CD4-positive, CD25-positive, alpha-beta regulatory T cell (primary cell): ENCODE results near the gene SHISAL1. TPM values are rescaled to one million over a fixed set of nuclear protein-coding genes. Genes with fewer than 3 reads are reported as not detected.

Experiments
- ATAC-seq, 2 donors: fragments of 150-1000 bp; cut with Tn5 transposase; one replicate each; pipeline ENCODE4 v1.10.0; 2021; ENCODE audit warnings: low read depth in 2 of 2, moderate number of reproducible peaks in 2 of 2, moderate library complexity in 1 of 2
- DNase-seq, 3 donors: peaks; one replicate each; pipeline versions ENCODE4 v3.0.0 to v3.0.0-alpha.2; 2012 to 2022; ENCODE audit warnings: mixed read lengths in 1 of 3
- H3K27ac ChIP-seq: one replicate; pipeline ENCODE4 v1.7.0; 2013; ENCODE audit warnings: mild to moderate bottlenecking, low read length; ENCODE audit not compliant: insufficient read depth, poor library complexity, severe bottlenecking
- H3K27me3 ChIP-seq: one replicate; pipeline ENCODE4 v1.7.0; 2013; ENCODE audit warnings: low read length; ENCODE audit not compliant: control insufficient read depth, insufficient read depth
- H3K36me3 ChIP-seq: one replicate; pipeline ENCODE4 v1.7.0; 2013; ENCODE audit warnings: mild to moderate bottlenecking, low read length, moderate library complexity; ENCODE audit not compliant: control insufficient read depth, insufficient read depth
- H3K4me1 ChIP-seq: 2 replicates; pipeline ENCODE4 v1.7.0; 2013; ENCODE audit warnings: mild to moderate bottlenecking, low read length; ENCODE audit not compliant: insufficient read depth, control insufficient read depth, poor library complexity, severe bottlenecking
- H3K4me3 ChIP-seq: one replicate; pipeline ENCODE4 v1.7.0; 2013; ENCODE audit warnings: low read depth, mild to moderate bottlenecking, low read length, moderate library complexity
- H3K9me3 ChIP-seq, 2 experiments: 1 replicate in 1 of 2; 2 replicates in 1 of 2; pipeline ENCODE4 v1.7.0; 2013; ENCODE audit warnings: low read length in 2 of 2, mild to moderate bottlenecking in 1 of 2, moderate library complexity in 1 of 2; ENCODE audit not compliant: control insufficient read depth in 2 of 2
- H3K27ac Mint-ChIP-seq, 3 donors: one replicate each; pipeline ENCODE4 v1.8.0; 2020 to 2022; ENCODE audit warnings: mild to moderate bottlenecking in 3 of 3, mixed read lengths in 3 of 3, moderate library complexity in 2 of 3
- H3K27me3 Mint-ChIP-seq: one replicate; pipeline ENCODE4 v1.8.0; 2022; ENCODE audit warnings: mild to moderate bottlenecking, mixed read lengths
- H3K36me3 Mint-ChIP-seq: one replicate; pipeline ENCODE4 v1.8.0; 2020; ENCODE audit warnings: mixed read lengths
- H3K4me1 Mint-ChIP-seq, 4 donors: one replicate each; pipeline ENCODE4 v1.8.0; 2020 to 2022; ENCODE audit warnings: mixed read lengths in 4 of 4, mild to moderate bottlenecking in 1 of 4
- H3K4me3 Mint-ChIP-seq, 4 donors: one replicate each; pipeline ENCODE4 v1.8.0; 2020 to 2022; ENCODE audit warnings: mild to moderate bottlenecking in 4 of 4, mixed read lengths in 4 of 4, moderate library complexity in 3 of 4
- H3K9me3 Mint-ChIP-seq, 7 donors: one replicate each; pipeline ENCODE4 v1.8.0; 2020 to 2022; ENCODE audit warnings: mixed read lengths in 7 of 7, mild to moderate bottlenecking in 3 of 7, moderate library complexity in 2 of 7
- polyA plus RNA-seq, 4 donors: library from polyadenylated mRNA; unstranded; fragments of 300-500 nt; fragmentation: Illumina TruSeq; gene quantifications; one replicate each; pipeline ENCODE4 v1.2.3, GENCODE V29; 2021
- total RNA-seq: library from RNA; stranded (reverse); gene quantifications from one replicate; pipeline ENCODE4 v1.2.3, GENCODE V29; 2022

SHISAL1 gene
- total and polyA plus RNA-seq, 5 donors from 2014 or later: not detected

- DNase-seq (no peak), ATAC-seq (no peak)
- Histone ChIP-seq H3K36me3 (no peaks in the 10 kb centered on the region), H3K4me3 (no peak overlapping the region), H3K4me1 (no peaks in the 10 kb centered on the region), H3K27me3 (no peaks in the 10 kb centered on the region), H3K9me3 (no peaks in the 10 kb centered on the region), H3K27ac (no peak overlapping the region)
- H3K4me1 Mint-ChIP-seq: no peaks in the 10 kb centered on the region
- no peaks in the 10 kb centered on the region for H3K36me3 Mint-ChIP-seq
- H3K27me3 Mint-ChIP-seq: peaks cover 10% of the 10 kb centered on the region
- H3K27ac Mint-ChIP-seq: no peak overlapping the region
- H3K4me3 Mint-ChIP-seq: no peak overlapping the region
- H3K9me3 Mint-ChIP-seq: peaks cover 0 to 2% (median 0%) of the 10 kb centered on the region in 7 donors
Measured at GRCh38 chr22:44292521-44292920, 20.2 kb downstream of the SHISAL1 start.

- ATAC-seq: no peak
- DNase-seq: no peak
- no peaks in the 10 kb centered on the region for H3K27me3 ChIP-seq
Measured at GRCh38 chr22:44291674-44292360, 20.9 kb downstream of the SHISAL1 start.

GRCh38 chr22:44291265-44291664, 21.5 kb downstream of the SHISAL1 start:
- Histone ChIP-seq H3K9me3 (no peaks in the 10 kb centered on the region), H3K4me3 (no peak overlapping the region), H3K27me3 (no peaks in the 10 kb centered on the region), H3K27ac (no peak overlapping the region), H3K36me3 (no peaks in the 10 kb centered on the region), H3K4me1 (no peaks in the 10 kb centered on the region)
- DNase-seq (no peak), ATAC-seq (no peak)
- Mint-ChIP-seq H3K4me1 (no peaks in the 10 kb centered on the region), H3K4me3 (no peak overlapping the region), H3K27ac (no peak overlapping the region), H3K9me3 (peaks cover 0 to 2% (median 0%) of the 10 kb centered on the region in 7 donors), H3K27me3 (peaks cover 15% of the 10 kb centered on the region), H3K36me3 (no peaks in the 10 kb centered on the region)

More at GRCh38 chr22:44291674-44292360, 20.9 kb downstream of the SHISAL1 start:
- peaks cover 0 to 2% (median 0%) of the 10 kb centered on the region in 7 donors for H3K9me3 Mint-ChIP-seq
- Histone ChIP-seq H3K27ac (no peak overlapping the region), H3K36me3 (no peaks in the 10 kb centered on the region), H3K4me3 (no peak overlapping the region), H3K4me1 (no peaks in the 10 kb centered on the region), H3K9me3 (no peaks in the 10 kb centered on the region)
- H3K4me1 Mint-ChIP-seq: no peaks in the 10 kb centered on the region
- peaks cover 12% of the 10 kb centered on the region for H3K27me3 Mint-ChIP-seq
- no peak overlapping the region for H3K4me3 Mint-ChIP-seq
- H3K36me3 Mint-ChIP-seq: no peaks in the 10 kb centered on the region
- no peak overlapping the region for H3K27ac Mint-ChIP-seq

- no peak overlapping the region for H3K4me3 ChIP-seq
- H3K4me1 ChIP-seq: no peaks in the 10 kb centered on the region
- peaks cover 0 to 2% (median 0%) of the 10 kb centered on the region in 7 donors for H3K9me3 Mint-ChIP-seq
- H3K36me3 ChIP-seq: no peaks in the 10 kb centered on the region
- no peaks in the 10 kb centered on the region for H3K27me3 ChIP-seq
- no peak for ATAC-seq
- no peak overlapping the region for H3K27ac ChIP-seq
- H3K36me3 Mint-ChIP-seq: no peaks in the 10 kb centered on the region
- no peak overlapping the region for H3K27ac Mint-ChIP-seq
- no peaks in the 10 kb centered on the region for H3K4me1 Mint-ChIP-seq
- H3K27me3 Mint-ChIP-seq: peaks cover 15% of the 10 kb centered on the region
- no peaks in the 10 kb centered on the region for H3K9me3 ChIP-seq
- DNase-seq: no peak
- H3K4me3 Mint-ChIP-seq: no peak overlapping the region
Measured at GRCh38 chr22:44289414-44290171, 23.2 kb downstream of the SHISAL1 start.

GRCh38 chr22:44288913-44289312, 23.8 kb downstream of the SHISAL1 start:
- DNase-seq (no peak), ATAC-seq (no peak)
- H3K36me3 ChIP-seq: no peaks in the 10 kb centered on the region
- Mint-ChIP-seq H3K9me3 (no peaks in the 10 kb centered on the region), H3K27ac (no peak overlapping the region), H3K4me1 (no peaks in the 10 kb centered on the region), H3K27me3 (peaks cover 12% of the 10 kb centered on the region), H3K4me3 (no peak overlapping the region), H3K36me3 (no peaks in the 10 kb centered on the region)
- no peaks in the 10 kb centered on the region for H3K4me1 ChIP-seq
- H3K27ac ChIP-seq: no peak overlapping the region
- no peaks in the 10 kb centered on the region for H3K27me3 ChIP-seq
- H3K4me3 ChIP-seq: no peak overlapping the region
- H3K9me3 ChIP-seq: no peaks in the 10 kb centered on the region

GRCh38 chr22:44287741-44288140, 25.0 kb downstream of the SHISAL1 start:
- Histone ChIP-seq H3K4me1 (no peaks in the 10 kb centered on the region), H3K27me3 (no peaks in the 10 kb centered on the region), H3K27ac (no peak overlapping the region), H3K4me3 (no peak overlapping the region), H3K36me3 (no peaks in the 10 kb centered on the region), H3K9me3 (no peaks in the 10 kb centered on the region)
- no peak overlapping the region for H3K27ac Mint-ChIP-seq
- peaks cover 6% of the 10 kb centered on the region for H3K27me3 Mint-ChIP-seq
- ATAC-seq (no peak), DNase-seq (no peak)
- no peaks in the 10 kb centered on the region for H3K4me1 Mint-ChIP-seq
- H3K9me3 Mint-ChIP-seq: no peaks in the 10 kb centered on the region
- no peak overlapping the region for H3K4me3 Mint-ChIP-seq
- H3K36me3 Mint-ChIP-seq: no peaks in the 10 kb centered on the region

GRCh38 chr22:44287121-44287693, 25.5 kb downstream of the SHISAL1 start:
- no peaks in the 10 kb centered on the region for H3K9me3 Mint-ChIP-seq
- H3K4me3 ChIP-seq: no peak overlapping the region
- no peaks in the 10 kb centered on the region for H3K36me3 Mint-ChIP-seq
- ATAC-seq (no peak), DNase-seq (no peak)
- H3K4me1 ChIP-seq: no peaks in the 10 kb centered on the region
- no peak overlapping the region for H3K27ac Mint-ChIP-seq
- no peak overlapping the region for H3K4me3 Mint-ChIP-seq
- peaks cover 5% of the 10 kb centered on the region for H3K27me3 Mint-ChIP-seq
- no peaks in the 10 kb centered on the region for H3K27me3 ChIP-seq
- no peaks in the 10 kb centered on the region for H3K9me3 ChIP-seq
- no peak overlapping the region for H3K27ac ChIP-seq
- no peaks in the 10 kb centered on the region for H3K4me1 Mint-ChIP-seq
- no peaks in the 10 kb centered on the region for H3K36me3 ChIP-seq
